ENCODE data around the gene CLSTN3.

GRCh38 chr12:7096979-7097378 lies 33.2 kb upstream of the CLSTN3 start:
- TF ChIP-seq ARHGAP35 (CRISPR knock-in tag; IDR thresholded peaks at IDR 0.05; ENCODE audit: borderline replicate concordance) (no peak), ZNF383 (CRISPR knock-in tag; IDR thresholded peaks at IDR 0.05; ENCODE audit: borderline replicate concordance) (no peak), CTCF (CRISPR knock-in tag; IDR thresholded peaks at IDR 0.05) (no peak), BHLHE40 (IDR thresholded peaks at IDR 0.05; ENCODE audit: low read length) (no peak), POLR2AphosphoS5 (IDR thresholded peaks at IDR 0.05; ENCODE audit: low read depth, low read length) (no peak), MYC (CRISPR knock-in tag; IDR thresholded peaks at IDR 0.05; ENCODE audit: borderline replicate concordance) (no peak), ZNF788 (CRISPR knock-in tag; IDR thresholded peaks at IDR 0.05; ENCODE audit: borderline replicate concordance) (no peak), PRDM10 (CRISPR knock-in tag; IDR thresholded peaks at IDR 0.05; ENCODE audit: low read depth) (no peak), ATF4 (CRISPR knock-in tag; IDR thresholded peaks at IDR 0.05) (no peak), MAX (IDR thresholded peaks at IDR 0.05) (no peak), MLX (CRISPR knock-in tag; IDR thresholded peaks at IDR 0.05) (no peak), ZBTB7A (CRISPR knock-in tag; IDR thresholded peaks at IDR 0.05) (no peak), JUND (CRISPR knock-in tag; IDR thresholded peaks at IDR 0.05) (no peak), IRF2 (CRISPR knock-in tag; IDR thresholded peaks at IDR 0.05) (no peak)

All from HepG2 (cell line).